Activated CD4-positive, alpha-beta T cell treated with anti-CD3 and anti-CD28 coated beads, Interleukin-2, amount 50 U/mL, for 1 hour (primary cell): ENCODE data around the gene GGA1.
A peak's percentile ranks its signal among the peaks of the same experiment; 100 is the strongest.

Experiments
- DNase-seq: peaks from one replicate; pipeline ENCODE4 v3.0.0-alpha.2; 2020

The GGA1 gene

DNA sequence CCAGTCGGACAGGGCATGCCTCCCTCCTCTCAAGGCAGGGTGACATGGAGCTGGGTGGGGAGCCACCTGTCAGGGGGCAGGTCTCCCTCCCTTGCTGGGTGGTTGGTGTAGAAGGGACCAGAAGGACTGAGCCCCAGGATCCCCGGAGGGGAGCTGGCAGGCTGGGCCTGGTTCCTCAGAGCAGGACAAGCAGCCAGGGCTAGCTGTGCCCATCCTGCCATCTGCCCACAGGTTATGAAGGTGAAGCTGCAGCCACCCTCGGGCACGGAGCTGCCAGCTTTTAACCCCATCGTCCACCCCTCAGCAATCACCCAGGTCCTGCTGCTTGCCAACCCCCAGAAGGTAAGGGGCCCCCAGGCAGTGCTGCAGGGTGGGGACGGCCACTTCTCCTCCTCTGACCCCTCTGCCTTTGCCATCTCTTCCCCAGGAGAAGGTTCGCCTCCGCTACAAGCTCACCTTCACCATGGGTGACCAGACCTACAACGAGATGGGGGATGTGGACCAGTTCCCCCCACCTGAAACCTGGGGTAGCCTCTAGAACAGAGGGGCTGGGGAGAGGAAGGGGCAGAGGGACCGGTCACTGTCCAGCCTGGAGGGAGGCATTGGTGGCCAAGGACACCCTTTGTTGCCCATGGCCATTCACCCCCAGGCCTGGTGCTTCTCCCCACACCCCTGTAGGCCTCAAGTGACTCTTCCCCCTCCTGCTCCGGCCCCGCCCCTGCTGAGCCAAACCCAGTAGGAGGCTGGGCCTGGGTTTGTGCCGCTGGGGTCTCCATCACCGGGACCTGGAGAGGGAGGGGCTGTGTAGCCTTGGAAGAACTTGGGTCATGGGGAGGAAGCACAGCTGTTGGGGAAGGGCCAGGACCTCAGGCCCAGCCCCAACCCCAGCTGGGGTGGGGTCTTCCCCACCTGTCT is 23.8 kb downstream of the GGA1 start:
- no peak for DNase-seq

DNA sequence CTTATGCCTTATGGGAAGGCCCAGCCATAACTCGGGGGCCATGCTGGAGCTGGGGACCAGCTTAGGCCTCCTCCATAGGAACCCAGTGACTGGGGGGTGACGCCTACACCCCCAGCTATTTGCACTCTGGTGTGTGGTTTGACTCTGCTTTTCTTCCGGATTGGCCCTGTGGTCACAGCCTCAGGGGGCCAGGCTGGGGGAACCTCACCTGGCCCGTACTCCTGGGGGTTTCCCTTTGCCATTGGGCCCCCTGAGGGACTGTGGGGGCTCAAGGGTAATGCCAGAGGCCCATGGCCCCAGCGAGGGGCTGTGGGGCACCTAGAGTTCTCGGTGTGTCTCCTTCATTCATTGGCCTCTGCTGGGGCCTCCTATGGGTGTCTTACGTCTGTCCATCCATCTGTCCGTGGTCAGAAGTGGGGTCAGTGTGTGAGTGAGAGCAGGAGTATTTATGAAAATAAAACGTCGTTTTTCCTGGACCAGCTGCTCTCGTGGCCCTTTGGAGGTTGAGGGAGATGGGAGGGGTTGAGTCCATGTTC is 24.5 kb downstream of the GGA1 start:
- DNase-seq, result no peak

DNA sequence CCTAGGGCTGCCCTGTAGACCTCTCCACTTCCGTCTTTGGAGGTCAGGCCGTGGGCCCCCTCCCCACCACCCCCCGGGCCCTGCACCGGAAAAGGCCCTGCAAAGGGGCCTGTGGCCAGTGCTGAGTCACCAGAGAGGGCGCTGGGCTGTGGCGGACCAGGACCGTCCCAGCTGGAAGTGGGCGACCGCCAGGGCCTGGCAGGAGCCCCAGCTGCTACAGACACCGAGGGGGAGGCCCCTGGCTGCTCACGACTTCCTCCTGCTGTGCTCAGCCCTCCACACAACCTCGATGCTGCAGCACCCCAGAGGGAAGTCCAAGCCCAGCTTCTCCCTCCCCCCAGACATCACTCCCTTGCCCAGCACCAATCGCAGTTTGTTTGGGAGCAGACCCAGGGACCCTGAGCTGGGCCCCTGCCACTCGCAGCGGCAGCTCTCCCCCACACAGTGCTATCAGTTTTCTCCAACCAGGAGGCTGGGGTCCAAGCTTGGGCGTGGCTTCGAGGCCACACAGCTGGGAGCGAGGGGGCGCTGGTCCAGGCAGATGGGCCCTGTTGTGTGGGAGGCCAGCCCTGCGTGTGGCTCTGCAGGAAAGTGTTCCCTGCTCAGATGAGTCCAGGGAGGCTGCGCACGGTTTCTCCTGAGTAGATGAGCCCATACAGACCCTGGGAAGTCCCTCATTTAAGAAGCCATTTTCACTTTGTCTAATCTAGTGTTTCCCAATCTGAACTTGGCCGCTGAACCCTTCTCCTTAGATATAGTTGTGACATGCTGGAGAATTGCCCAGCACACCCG is 25.2 kb downstream of the GGA1 start:
- DNase-seq, result peak; percentile 42

DNA sequence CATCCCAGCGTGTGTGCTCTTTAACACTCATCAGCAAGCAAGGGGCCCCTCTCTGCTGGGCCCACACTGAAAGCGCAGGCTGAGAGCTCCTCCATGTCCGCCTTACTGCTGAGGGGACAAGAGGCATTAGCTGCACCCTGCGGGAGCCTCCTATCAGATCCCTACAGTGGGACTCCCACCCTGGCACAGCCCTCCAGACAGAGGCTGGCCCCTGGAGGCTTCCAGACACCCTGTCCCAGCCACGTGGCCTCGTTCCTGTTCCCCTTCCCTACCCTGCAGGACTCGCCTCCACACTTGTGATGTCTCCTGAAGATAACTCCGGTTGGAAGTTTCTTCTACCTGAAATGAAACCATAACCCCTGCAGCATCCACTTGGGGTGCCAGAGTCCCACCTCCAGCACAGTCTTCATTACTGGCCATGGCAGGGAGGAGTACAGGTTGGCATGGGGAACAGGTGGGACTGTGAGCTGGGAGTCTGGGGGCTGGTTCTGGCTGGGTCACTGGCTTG is 25.8 kb downstream of the GGA1 start:
- DNase-seq, result no peak

DNA sequence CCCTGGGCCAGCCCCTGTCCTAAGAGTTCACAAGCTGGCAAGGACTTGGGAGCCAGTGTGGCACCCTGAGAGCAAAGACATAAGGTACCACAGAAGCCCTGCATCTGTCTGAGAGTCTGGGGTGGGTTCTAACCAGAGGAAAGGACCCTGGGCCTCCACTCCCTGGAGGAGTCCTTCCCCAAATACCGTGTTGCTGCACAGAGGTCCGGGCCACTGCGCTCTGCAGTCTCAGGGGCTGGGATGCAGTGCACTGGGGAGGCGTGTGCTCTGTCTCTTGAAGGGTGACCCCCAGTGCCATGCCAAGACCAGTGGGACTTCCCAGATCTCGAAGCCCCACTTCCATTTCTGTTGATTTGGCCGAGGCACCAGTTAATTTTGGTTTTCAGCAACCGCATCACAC is 26.5 kb downstream of the GGA1 start:
- DNase-seq, result no peak

DNA sequence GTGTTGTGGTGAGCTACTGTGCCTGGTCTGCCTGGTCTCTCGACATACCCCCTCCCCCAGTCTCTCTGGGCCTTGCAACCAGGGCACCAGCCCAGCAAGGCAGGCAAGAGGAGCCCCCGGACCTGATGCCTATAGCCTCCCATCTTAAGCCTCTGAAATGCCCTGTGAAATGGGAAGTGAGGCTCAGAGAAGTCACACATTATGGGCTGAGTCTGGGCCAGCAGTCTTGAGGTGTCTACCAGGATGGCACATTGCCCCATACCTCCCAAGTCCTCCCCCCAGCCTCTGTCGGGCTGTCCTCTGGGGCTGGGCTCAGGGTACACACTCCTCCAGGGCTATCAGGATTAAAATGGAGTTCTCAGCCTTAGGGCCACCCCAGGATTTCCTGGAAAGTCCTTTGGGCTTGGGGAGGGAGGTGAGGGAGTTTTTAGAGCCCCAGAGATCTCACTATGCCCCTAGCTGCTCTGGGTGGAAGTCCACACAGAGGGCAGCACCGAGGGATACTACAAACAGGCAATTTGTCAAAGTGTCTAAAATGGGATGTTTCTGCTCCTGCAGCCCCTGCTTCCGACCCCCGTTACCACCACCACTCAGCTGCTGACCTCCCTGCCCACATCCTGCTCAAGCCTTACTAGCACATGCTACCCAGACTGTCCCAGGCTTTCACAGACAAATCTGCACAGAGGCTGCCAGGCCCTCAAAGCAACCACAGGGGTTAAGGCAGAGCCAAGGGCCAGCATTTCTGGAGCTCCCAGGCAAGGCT is 27.7 kb downstream of the GGA1 start:
- no peak for DNase-seq

DNA sequence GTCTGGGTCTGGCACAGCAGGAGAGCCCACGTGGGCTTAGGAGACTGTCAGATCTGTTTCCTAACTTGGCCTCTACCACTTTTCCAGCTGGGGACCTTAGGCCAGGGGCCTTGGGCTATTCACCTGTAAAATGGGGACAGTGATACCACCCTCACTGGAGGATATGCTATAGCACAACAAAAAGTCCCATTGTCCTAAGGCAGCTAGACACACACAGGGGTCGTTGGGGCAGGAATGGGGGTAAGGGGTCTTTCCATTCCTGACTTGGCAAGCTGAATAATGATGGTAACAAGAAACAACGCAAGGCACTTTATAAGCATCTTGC is 28.3 kb downstream of the GGA1 start:
- no peak for DNase-seq

DNA sequence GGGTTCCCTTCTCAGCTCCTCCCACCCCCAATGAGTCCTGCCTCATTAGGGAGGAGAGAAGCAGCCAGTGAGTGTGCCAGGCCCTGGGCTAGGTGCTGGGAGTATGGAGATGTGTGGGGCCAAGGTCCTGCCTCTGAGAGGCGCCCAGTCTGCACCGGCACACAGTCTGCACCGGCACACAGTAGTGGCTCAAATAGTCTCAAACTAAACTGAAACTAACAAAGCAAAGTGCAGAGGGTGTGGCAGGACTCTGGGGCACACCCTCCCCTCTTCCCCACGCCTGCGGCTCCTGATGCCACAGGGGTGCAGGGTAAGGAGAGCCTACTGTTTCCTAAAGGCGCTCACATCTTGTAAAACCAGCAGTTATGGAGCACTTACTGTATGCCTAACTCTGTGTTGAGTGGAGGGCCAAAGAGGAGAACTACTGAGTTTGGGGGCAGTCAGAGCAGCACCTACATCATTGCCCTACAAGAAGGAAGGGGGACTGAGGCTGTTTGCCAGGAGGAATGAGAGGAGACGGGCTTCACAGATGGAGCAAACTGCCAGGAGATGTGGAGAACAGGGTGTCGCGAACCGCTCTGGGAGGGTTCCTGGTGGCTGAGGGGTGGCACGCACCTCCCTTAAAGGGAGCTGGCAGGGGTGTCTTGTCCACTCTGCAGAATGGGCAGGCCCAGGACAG is 29.9 kb downstream of the GGA1 start:
- no peak for DNase-seq

DNA sequence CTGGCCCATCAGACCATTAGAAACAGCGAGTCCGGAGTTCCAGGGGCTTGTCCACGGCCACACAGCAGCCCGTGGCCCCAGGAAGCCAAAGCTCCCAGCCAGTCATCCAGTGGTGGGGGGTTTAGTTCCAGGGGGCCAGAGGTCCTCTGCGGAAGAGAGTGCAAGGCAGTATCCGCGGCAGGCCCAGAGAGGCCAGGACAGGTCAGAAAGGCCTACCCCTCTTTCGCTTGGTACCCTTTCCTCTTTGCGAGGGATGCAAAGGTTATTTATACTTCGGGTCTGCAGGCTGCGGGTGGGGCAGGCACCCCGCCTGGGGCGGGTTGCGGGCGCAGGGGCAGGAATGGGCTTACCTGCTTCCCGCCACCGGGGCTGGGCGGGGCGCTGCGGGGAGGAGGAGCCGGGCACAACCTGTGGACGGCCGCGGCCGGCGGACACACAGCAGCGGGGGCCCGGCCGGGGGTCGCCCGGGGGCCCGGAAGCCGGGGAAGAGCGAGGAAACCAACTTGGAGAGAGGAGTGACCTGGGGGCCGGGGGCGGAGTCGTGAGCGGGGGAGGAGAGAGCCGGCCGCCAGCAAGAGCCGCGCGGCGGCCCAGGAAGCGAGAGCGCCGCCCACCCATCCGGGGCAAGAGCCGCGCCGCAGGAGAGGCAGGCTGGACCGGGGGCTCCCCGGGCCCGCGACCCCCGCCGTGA is 30.6 kb downstream of the GGA1 start, which contains the start of gene SH3BP1:
SH3BP1 (plus strand) TSS at position 600 of the 691 bp plus-strand sequence. CDS start 119 bp downstream, outside the sequence.
- DNase-seq, result peak; percentile 40

DNA sequence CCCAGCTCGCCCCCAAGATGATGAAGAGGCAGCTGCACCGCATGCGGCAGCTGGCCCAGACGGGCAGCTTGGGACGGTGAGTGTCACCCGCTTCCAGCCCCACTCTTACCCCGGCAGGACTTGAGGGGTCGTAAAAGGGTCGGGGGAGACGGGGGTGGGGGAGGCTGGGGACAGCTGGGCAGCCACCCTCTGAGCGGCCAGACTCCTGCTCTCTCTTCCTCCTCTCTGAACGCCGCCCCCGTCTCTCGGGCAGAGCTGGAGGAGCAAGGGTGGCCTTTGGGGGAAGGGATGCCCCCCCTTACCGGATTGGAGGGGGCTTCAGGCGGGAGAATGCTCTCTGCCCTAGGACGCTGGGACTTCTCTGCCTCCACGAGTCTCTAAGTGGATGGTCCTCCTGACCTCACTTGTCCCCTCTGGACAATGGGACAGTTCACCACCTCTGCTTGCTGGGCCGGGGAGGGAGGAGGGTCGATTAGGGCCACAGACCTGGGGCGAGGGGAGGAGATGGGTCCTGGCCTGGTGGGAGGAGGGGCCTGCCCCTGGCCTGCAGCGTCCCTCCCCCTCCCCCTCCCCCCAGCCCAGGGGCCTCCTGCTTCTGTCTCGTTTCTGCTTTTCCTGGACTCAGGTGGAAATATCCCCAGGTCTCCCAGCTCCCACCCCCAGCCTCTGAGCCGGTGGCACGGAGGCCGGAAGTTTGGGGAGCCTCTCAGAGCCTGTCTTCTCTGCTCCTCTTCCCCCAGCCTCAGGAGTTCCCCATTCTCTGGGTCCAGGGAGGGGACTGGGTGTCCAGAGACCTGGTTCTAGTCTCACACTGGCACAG is 31.3 kb downstream of the GGA1 start:
- DNase-seq, result no peak

DNA sequence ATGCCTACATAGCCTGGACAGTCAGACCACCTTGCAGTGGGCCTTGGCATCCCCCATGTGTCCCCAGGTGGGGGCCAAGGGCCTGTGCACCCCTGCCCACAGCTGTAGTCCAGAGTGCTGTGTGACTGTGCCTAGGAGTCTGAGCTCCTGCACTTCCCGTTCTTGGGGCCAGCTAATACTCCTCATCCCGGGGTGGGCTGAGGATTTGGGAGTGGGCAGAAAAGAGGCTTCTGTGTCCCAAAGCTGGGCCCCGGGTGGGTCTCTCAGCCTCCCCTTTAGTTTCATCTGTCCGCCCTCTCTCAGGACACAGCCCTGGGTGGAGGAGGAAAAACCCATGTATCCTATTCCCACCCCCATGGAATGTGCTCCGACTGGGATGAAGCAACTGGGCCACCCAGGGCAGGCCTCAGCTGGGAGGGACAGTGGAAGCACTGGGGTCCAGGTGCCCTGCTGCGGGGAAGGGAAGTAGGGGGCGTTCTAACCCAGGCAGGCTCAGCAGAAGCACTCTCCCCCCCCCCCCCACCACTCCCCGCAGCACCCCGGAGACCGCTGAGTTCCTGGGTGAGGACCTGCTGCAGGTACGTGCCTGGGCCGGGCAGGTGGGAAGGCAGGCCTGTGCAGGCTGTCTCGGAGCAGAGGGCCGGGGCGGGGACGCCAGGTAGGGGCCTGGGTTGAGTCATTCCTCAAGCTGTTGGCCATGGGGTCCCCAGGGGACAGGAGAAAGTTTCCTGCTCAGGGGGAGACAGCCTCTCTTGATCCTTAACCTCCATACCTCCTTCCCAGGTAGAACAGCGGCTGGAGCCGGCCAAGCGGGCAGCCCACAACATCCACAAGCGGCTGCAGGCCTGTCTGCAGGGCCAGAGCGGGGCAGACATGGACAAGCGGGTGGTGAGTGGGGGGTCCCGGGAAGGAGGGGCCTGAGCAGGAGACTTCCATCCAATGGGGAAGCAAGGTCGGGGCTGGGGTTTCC is 32.2 kb downstream of the GGA1 start:
- no peak for DNase-seq

DNA sequence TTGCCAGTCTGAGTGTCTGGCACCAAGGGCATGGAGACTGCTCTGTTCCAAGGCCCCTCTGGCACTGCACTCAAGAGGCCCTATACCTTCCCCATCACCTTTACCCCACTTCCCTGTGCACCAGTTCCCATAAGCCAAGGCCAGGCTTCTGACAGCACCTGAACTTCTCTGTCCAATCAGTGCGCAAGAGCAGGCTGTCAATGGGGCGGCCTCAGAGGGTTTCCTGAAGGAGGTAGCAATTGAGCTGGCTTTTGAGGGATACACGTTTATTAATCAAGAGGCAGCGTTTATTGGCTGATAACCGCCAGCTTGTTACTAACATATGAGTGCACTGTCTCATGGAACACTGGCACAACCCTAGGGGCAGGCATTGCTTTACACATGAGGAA is 32.9 kb downstream of the GGA1 start:
- DNase-seq, result no peak

DNA sequence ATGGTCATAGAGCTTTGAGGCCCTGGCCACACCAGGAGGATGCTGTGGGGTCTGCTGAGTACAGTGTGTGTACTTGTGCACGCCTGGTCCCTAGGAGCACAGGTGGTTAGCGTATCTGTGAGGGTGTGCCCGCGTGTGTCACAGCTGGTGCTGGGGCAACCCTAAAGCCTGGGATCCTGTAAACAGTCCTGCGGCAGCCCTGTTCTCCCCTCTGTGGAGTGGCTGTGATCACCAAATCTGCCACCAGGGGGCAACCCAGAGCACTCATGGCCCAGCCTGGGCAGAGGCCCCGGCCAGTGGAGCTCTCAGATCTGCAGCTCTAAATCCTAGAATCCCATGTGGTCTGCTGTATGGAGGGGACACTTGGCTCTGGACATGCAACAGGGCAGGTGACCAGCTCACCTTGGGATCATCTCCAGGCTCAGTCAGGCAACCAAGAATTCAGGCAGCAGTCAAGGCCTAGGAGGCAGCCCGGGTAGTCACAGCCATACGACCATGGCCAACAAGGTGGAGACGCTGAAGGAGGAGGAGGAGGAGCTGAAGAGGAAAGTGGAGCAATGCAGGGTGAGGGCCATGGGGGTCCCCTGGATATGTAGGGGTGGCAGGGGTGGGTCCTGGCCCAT is 34.7 kb downstream of the GGA1 start:
- DNase-seq, result peak; percentile 90

DNA sequence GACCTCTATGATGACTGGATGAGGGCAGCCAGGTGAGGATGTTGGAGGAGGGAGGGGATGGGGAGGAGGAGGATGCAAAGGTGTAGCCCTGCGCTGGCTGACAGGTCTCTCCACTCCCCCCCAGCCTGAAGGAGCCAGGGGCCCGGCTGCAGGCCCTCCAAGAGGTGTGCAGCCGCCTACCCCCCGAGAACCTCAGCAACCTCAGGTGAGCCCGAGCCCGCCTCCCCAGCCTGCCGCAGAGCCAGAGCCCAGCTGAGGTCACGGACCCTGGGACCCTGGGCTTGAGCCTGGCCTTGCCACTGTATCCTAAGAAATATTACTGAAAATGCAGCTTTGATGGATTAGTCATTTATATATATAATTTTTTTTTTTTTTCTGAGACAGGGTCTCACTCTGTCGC is 38.7 kb downstream of the GGA1 start:
- no peak for DNase-seq

DNA sequence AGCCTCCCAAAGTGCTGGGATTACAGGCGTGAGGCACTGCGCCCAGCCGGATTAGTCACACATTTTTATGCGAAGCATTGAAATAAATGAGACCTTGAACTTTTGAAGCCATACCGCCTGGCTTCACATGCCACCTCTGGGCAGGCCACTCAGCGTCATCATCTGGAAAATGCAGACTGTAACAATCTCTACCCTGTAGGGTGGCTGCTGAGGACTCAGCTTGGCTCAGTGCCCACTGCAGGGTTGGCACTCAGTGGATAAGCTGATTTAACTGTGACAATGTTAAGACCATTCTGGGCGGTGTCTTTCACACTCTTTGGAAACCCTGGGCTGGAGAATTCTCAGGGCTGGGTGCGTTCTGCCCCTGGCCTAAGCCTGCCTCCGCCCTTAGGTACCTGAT is 39.3 kb downstream of the GGA1 start:
- no peak for DNase-seq

DNA sequence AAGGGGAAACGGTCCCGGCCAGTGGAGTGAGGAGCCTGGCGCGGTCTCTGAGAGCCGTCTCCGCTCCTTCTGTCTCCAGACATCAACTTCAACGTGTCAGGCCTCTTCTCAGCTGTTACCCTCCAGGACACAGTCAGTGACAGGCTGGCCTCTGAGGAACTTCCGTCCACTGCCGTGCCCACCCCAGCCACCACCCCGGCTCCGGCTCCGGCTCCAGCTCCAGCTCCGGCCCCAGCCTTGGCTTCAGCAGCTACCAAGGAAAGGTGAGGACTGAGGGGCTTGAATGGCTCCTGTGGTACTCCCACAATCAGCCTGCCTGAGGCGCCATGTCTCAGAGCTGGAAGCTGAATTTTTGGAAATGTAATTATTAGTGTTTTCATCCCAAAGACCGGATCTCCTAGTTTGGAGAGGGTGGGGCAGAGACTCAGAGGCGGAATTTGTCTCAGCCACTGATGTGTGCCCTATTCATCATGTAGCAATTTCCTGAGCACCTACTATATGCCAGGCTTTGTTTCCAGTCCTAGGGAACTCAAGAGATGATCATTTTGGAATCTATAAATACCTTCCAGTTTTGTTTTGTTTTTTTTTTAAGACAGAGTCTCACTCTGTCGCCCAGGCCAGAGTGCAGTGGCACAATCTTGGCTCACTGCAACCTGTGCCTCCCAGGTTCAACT is 42.0 kb downstream of the GGA1 start:
- DNase-seq, result no peak

DNA sequence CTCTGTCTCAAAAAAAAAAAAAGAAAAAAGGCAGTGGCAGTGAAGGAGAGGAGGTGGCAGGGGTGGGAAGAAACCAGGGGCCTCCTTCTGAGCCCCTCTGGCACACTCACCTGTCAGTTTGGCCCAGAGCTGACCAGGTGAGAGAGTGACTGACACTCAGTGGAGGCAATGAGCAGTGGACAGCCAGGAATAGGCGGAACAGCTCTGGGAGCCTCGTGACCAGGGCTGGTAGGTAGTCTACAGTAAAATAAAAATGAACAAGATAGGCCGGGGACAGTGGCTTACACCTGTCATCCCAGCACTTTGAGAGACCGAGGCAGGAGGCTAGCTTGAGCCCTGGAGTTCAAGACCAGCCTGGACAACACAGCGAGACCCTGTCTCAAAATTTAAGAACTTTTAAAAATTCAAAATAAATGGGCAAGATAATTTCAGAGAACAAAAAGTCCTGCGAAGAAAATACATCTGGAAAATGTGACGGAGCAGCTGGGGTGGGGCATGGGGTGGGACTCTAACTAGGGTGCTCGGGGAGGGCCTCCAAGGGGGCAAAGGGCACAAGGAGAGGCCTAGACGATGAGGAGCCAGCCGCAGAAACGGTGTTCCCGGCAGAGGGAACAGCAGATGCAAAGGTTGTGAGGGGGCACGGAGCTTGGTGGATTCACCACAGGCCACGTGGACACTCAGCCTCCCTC is 46.1 kb downstream of the GGA1 start:
- DNase-seq, result no peak

DNA sequence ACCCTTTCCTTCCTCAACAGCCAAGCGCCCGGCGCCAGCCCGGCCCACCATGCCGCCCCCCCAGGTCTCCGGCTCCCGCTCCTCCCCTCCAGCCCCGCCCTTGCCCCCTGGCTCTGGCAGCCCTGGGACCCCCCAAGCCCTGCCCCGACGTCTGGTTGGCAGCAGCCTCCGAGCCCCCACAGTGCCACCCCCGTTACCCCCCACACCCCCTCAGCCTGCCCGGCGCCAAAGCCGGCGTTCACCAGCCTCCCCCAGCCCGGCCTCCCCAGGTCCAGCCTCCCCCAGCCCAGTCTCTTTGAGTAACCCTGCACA is 46.6 kb downstream of the GGA1 start:
- DNase-seq, result no peak
